Psoas muscle (tissue), 8 donors: Measurements from ENCODE around the gene VAC14. TPM values are rescaled to one million over a fixed set of nuclear protein-coding genes. Genes with fewer than 3 reads are reported as not detected.

Source experiments
- ATAC-seq, 4 donors: fragments of 200-7000 bp; cut with Tn5 transposase; one replicate each; pipeline ENCODE4 v1.9.1; 2020; ENCODE audit warnings: moderate library complexity in 3 of 4, mild to moderate bottlenecking in 2 of 4
- DNase-seq, 2 donors: peaks; one replicate each; pipeline ENCODE4 v3.0.0-alpha.2; 2020
- H3K27ac ChIP-seq: fragments of 200-600 bp; one replicate; pipeline ENCODE4 v1.8.0; 2022
- H3K27me3 ChIP-seq, 3 donors: fragments of 200-600 bp in 1 of 3; one replicate each; pipeline versions ENCODE4 v1.6.1 to v1.8.0; 2013 to 2022; ENCODE audit warnings: low read length in 2 of 3, mild to moderate bottlenecking in 2 of 3, moderate library complexity in 1 of 3; ENCODE audit not compliant: insufficient read depth in 3 of 3
- H3K36me3 ChIP-seq, 2 donors: fragments of 200-600 bp in 1 of 2; one replicate each; pipeline versions ENCODE4 v1.6.1 to v1.8.0; 2013 to 2022; ENCODE audit warnings: low read depth in 1 of 2, mild to moderate bottlenecking in 1 of 2, moderate library complexity in 1 of 2; ENCODE audit not compliant: insufficient read depth in 1 of 2
- H3K4me1 ChIP-seq: fragments of 200-600 bp; one replicate; pipeline ENCODE4 v1.8.0; 2022
- H3K4me3 ChIP-seq: fragments of 200-600 bp; one replicate; pipeline ENCODE4 v1.8.0; 2022; ENCODE audit warnings: mild to moderate bottlenecking
- H3K9me3 ChIP-seq: fragments of 200-600 bp; one replicate; pipeline ENCODE4 v1.8.0; 2022
- CTCF ChIP-seq: fragments of 200-600 bp; IDR thresholded peaks from one replicate; pipeline ENCODE4 v1.8.0; 2022; ENCODE audit warnings: antibody characterized with exemption
- WGBS, 3 donors: extraction: QIAGEN DNeasy Blood & Tissue Kit; methylation state at CpG; one replicate each; pipeline versions ENCODE4 v1.1.6 to v1.1.7; 2013; 5-methylcytosine and 5-hydroxymethylcytosine counted together
- intact Hi-C, 2 donors: fragments of 100-400 bp; cut with DNase I; formaldehyde crosslinking; loops; one replicate each; pipeline versions ENCODE4 v1.11.0 to v1.14.2; 2022
- polyA plus RNA-seq, 3 donors: library from polyadenylated mRNA; stranded (reverse); fragments of 200-250 nt; gene quantifications; one replicate each; pipeline ENCODE4 v1.2.3, GENCODE V29; 2013
- total RNA-seq, 4 donors: library from RNA; stranded (reverse); fragmentation: NEBNext Ultra II Directional in 2 of 4; extraction: Animal tissue kit (Norgen Biotek cat#: 25700) in 2 of 4; gene quantifications; one replicate each; pipeline versions ENCODE4 v1.2.1 to v1.2.4, GENCODE V29; 2021 to 2023
- donor health status: healthy with polysubstance abuse.
- donor health status: DM: no; HTN: no; CAD: no; lungs with moderate emphysema.
- donor health status: Bipolar disorder and iron deficiency.
- donor health status: healthy.
- donor health status: DM: yes; HTN: yes; CAD: no.
- donor health status: DM: no; HTN: no; CAD: no.
- donor health status: DM: no; HTN: no; CAD: no.
- donor health status: DM: yes; HTN: yes; CAD: no.

The VAC14 gene
- total and polyA plus RNA-seq, 7 donors, result 19.9 to 24.3 (median 23.0) TPM

GRCh38 chr16:70663524-70664324 lies 137.2 kb downstream of the VAC14 start:
- intact Hi-C loops, result no loop called here
- Histone ChIP-seq H3K27ac (no peak overlapping the region), H3K27me3 (no peaks in the 10 kb centered on the region), H3K4me1 (no peaks in the 10 kb centered on the region), H3K36me3 (peaks cover 5 to 61% of the 10 kb centered on the region in 2 donors), H3K9me3 (no peaks in the 10 kb centered on the region), H3K4me3 (no peak overlapping the region)
- TF ChIP-seq CTCF, result no peak
- ATAC-seq, result no peak
- no peak for DNase-seq
- WGBS, 3 donors, result 91 to 95% (median 93%) methylated on average over 41 to 56 of the region's 56 CpGs

DNA sequence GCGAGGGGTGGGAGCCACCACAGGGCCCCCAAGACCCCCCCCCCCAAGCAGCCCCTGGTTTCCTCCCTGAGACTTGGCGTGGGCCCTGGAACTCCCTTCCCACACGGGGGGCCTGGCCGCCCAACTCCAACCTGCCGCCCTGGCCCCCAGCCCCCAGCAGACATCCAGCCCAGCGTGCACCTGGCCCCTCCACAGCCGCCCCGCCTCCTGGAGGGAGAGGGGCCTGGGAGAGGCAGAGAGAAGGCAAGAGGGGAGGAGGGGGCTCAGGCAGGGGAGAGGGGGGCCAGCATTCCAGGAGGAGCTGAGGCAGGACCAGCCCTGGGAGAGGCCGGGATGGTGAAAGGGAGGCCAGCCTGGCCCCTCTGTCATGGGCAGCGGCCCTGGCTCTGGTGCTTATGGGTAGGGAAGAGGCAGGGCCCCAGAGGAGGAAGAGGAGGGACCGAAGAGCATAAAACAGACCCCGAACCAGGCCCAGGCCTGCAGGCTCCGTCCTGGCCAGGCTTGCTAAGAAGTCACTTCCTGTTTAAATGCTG lies 137.9 kb downstream of the VAC14 start:
- 85 to 88% (median 87%) methylated on average over 11 to 13 of the region's 13 CpGs for WGBS, 3 donors
- Histone ChIP-seq H3K9me3 (no peaks in the 10 kb centered on the region), H3K27me3 (no peaks in the 10 kb centered on the region), H3K4me1 (no peaks in the 10 kb centered on the region), H3K4me3 (no peak overlapping the region), H3K27ac (no peak overlapping the region), H3K36me3 (peaks cover 3 to 55% of the 10 kb centered on the region in 2 donors)
- ATAC-seq, result no peak
- DNase-seq, result no peak
- intact Hi-C loops, result no loop called here
- no peak for TF ChIP-seq CTCF

DNA sequence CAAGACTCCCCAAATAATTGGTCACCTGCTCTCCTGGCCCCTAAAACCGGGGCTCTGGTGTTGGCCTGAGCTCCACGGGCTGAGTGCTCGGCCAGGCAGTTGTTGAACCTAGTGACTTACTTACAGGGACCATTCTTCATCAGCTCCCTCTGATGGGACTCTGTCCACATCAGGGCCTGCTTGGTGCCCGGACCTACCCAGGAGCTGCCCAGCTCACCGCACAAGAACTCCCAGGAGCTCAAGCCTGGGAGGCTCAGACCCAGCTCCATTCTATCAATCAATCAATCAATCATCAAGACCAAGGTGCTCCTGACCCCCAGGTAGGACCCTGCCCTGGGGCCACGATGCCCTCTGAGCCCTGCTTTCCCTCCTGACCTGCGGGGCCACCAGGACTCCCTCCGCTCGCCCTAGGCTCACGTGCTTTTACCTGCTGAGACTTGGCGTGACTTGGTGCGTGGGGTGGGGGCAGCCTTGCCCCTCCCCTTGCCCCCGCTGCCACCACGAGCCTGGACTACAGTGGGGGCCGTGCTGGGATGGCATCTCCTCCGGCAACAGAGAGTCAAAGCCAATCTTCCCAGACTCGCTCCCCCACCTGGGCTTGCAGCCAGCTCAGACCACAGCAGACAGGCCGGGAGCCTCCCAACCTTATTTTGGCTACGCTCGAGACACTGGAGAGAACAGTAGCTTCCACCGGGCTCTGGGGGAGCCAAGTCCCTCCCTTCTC lies 138.9 kb downstream of the VAC14 start:
- Histone ChIP-seq H3K4me3 (no peak overlapping the region), H3K4me1 (no peaks in the 10 kb centered on the region), H3K27ac (no peak overlapping the region), H3K27me3 (no peaks in the 10 kb centered on the region), H3K36me3 (peaks cover 3 to 45% of the 10 kb centered on the region in 2 donors), H3K9me3 (no peaks in the 10 kb centered on the region)
- TF ChIP-seq CTCF, result no peak
- DNase-seq (no peak), ATAC-seq (peak in 1 of 4 donors; percentile 4)
- intact Hi-C loops, result no loop called here
- WGBS, 3 donors, result 63 to 80% (median 65%) methylated on average over 21 of the region's 21 CpGs

DNA sequence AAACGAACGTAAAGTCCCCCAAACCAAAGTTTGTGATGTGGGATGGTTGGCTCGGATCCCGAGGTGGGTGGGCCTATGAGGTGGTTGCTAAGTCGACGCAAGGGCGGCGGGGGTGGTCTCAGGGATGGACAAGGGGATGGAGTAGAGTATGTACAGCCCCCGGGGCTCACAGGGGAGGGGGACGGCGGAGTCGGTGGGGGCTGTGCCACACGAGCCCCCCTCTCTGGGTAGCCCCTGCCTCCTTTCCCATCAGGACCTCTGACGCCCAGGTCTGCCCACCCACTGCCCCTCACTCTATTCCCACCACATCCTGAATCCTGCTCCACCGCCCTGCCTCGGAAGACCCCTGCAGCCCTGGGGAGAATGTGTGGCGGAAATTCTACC lies 139.4 kb downstream of the VAC14 start:
- no peak for DNase-seq
- H3K27ac ChIP-seq, result no peak overlapping the region

More for the DNA sequence above, 139.4 kb downstream of the VAC14 start:
- Histone ChIP-seq H3K27me3 (no peaks in the 10 kb centered on the region), H3K4me3 (no peak overlapping the region), H3K36me3 (peaks cover 3 to 39% of the 10 kb centered on the region in 2 donors), H3K4me1 (no peaks in the 10 kb centered on the region), H3K9me3 (no peaks in the 10 kb centered on the region)
- WGBS, 3 donors, result 64 to 71% (median 69%) methylated on average over 17 of the region's 17 CpGs
- ATAC-seq, result no peak
- intact Hi-C loops, result no loop called here
- no peak for TF ChIP-seq CTCF
